Suprapubic skin (tissue), 4 donors: ENCODE results near the gene CFAP100.

Experiments
- CTCF ChIP-seq, 2 donors: fragments of 200-600 bp in 1 of 2; fragments of 450-650 bp in 1 of 2; sonication (generic) in 1 of 2; IDR thresholded peaks; one replicate each; pipeline ENCODE4 v1.5.1; 2016 to 2019; ENCODE audit warnings: antibody characterized with exemption in 2 of 2, mild to moderate bottlenecking in 1 of 2, moderate library complexity in 1 of 2
- EP300 ChIP-seq: sonication (generic); formaldehyde crosslinking; IDR thresholded peaks from one replicate; pipeline ENCODE4 v1.6.1; 2017; ENCODE audit warnings: antibody characterized with exemption
- POLR2A ChIP-seq, 2 donors: fragments of 450-650 bp; IDR thresholded peaks; one replicate each; pipeline ENCODE4 v1.6.1; 2017; ENCODE audit warnings: antibody characterized with exemption in 2 of 2, mild to moderate bottlenecking in 2 of 2, moderate library complexity in 2 of 2
- POLR2AphosphoS5 ChIP-seq, 3 donors: sonication (generic); formaldehyde crosslinking; IDR thresholded peaks; one replicate each; pipeline ENCODE4 v1.6.1; 2017; ENCODE audit warnings: antibody characterized with exemption in 3 of 3

GRCh38 chr3:126422571-126423091 is 27.9 kb downstream of the CFAP100 start:
- no peak for TF ChIP-seq POLR2A (IDR thresholded peaks at IDR 0.05)
- TF ChIP-seq CTCF (IDR thresholded peaks at IDR 0.05), result no peak
- no peak for TF ChIP-seq POLR2AphosphoS5 (IDR thresholded peaks at IDR 0.05)
- TF ChIP-seq EP300, result no peak
